WTC11 (cell line): ENCODE measurements around the gene NTN5. TPM values are rescaled to one million over a fixed set of nuclear protein-coding genes. Genes with fewer than 3 reads are reported as not detected.
A peak's percentile ranks its signal among the peaks of the same experiment; 100 is the strongest.

ENCODE experiments used
- CREB1 ChIP-seq: sonication (generic); formaldehyde crosslinking; IDR thresholded peaks from 2 replicates; pipeline ENCODE4 v1.8.0; 2023; ENCODE audit warnings: mild to moderate bottlenecking, missing genetic modification reagents
- ELF4 ChIP-seq: sonication (generic); formaldehyde crosslinking; IDR thresholded peaks from 2 replicates; pipeline ENCODE4 v1.8.1; 2022; ENCODE audit warnings: low read depth, mild to moderate bottlenecking, moderate library complexity, missing genetic modification reagents
- FOXJ3 ChIP-seq: sonication (generic); formaldehyde crosslinking; IDR thresholded peaks from 2 replicates; pipeline ENCODE4 v1.9.0; 2021; ENCODE audit warnings: missing genetic modification reagents, mild to moderate bottlenecking, borderline replicate concordance
- GRHL2 ChIP-seq: fragments of 250-450 bp; sonication (Bioruptor Pico); IDR thresholded peaks from 2 replicates; pipeline ENCODE4 v1.8.0; 2022; ENCODE audit warnings: mild to moderate bottlenecking, moderate library complexity; ENCODE audit not compliant: insufficient replicate concordance, severe bottlenecking
- JAZF1 ChIP-seq: fragments of 250-450 bp; sonication (Bioruptor Pico); IDR thresholded peaks from 2 replicates; pipeline ENCODE4 v1.9.0; 2021; ENCODE audit warnings: moderate library complexity, mild to moderate bottlenecking, inconsistent platforms
- MXD4 ChIP-seq: fragments of 250-450 bp; sonication (Bioruptor Pico); IDR thresholded peaks from 2 replicates; pipeline ENCODE4 v1.8.0; 2021; ENCODE audit warnings: mild to moderate bottlenecking, moderate library complexity, borderline replicate concordance
- MYBL2 ChIP-seq: sonication (generic); formaldehyde crosslinking; IDR thresholded peaks from 2 replicates; pipeline ENCODE4 v1.8.1; 2023; ENCODE audit warnings: mild to moderate bottlenecking, moderate library complexity, missing genetic modification reagents
- NR1H2 ChIP-seq: sonication (generic); formaldehyde crosslinking; IDR thresholded peaks from 2 replicates; pipeline ENCODE4 v1.9.0; 2021; ENCODE audit warnings: mild to moderate bottlenecking, moderate library complexity, missing genetic modification reagents
- RORB ChIP-seq: fragments of 250-450 bp; sonication (Bioruptor Pico); IDR thresholded peaks from 2 replicates; pipeline ENCODE4 v1.9.0; 2021; ENCODE audit warnings: mild to moderate bottlenecking
- SMAD4 ChIP-seq: sonication (generic); formaldehyde crosslinking; IDR thresholded peaks from 2 replicates; pipeline ENCODE4 v1.8.0; 2022; ENCODE audit warnings: mild to moderate bottlenecking, missing genetic modification reagents
- total RNA-seq: library from RNA; stranded (reverse); gene quantifications from 3 replicates; pipeline ENCODE4 v1.2.3, GENCODE V29; 2021
- TF ChIP-seq, protein P1 (sequence below): sonication (generic); formaldehyde crosslinking; IDR thresholded peaks from 2 replicates; pipeline ENCODE4 v1.8.1; 2023; ENCODE audit warnings: mild to moderate bottlenecking, missing genetic modification reagents, borderline replicate concordance
- TF ChIP-seq, protein P2 (sequence below): sonication (generic); formaldehyde crosslinking; IDR thresholded peaks from 2 replicates; pipeline ENCODE4 v1.8.1; 2022; ENCODE audit warnings: low read depth, missing genetic modification reagents, borderline replicate concordance
- TF ChIP-seq, protein P3 (sequence below): fragments of 250-450 bp; sonication (Bioruptor Pico); IDR thresholded peaks from 2 replicates; pipeline ENCODE4 v1.9.0; 2021; ENCODE audit warnings: mild to moderate bottlenecking, borderline replicate concordance
- TF ChIP-seq, protein P4 (sequence below): sonication (generic); formaldehyde crosslinking; IDR thresholded peaks from 2 replicates; pipeline ENCODE4 v1.8.1; 2023; ENCODE audit warnings: mild to moderate bottlenecking, missing genetic modification reagents
- TF ChIP-seq, protein P5 (sequence below): fragments of 250-450 bp; sonication (Bioruptor Pico); IDR thresholded peaks from 2 replicates; pipeline ENCODE4 v2.1.2; 2022; ENCODE audit warnings: mild to moderate bottlenecking, moderate library complexity
- TF ChIP-seq, protein P6 (sequence below): sonication (generic); formaldehyde crosslinking; IDR thresholded peaks from 2 replicates; pipeline ENCODE4 v1.8.0; 2022; ENCODE audit warnings: mild to moderate bottlenecking, missing genetic modification reagents
- TF ChIP-seq, protein P7 (sequence below): sonication (generic); formaldehyde crosslinking; IDR thresholded peaks from 2 replicates; pipeline ENCODE4 v1.8.1; 2022; ENCODE audit warnings: mild to moderate bottlenecking, missing genetic modification reagents, moderate library complexity, borderline replicate concordance
- TF ChIP-seq, protein P8 (sequence below): sonication (generic); formaldehyde crosslinking; IDR thresholded peaks from 2 replicates; pipeline ENCODE4 v1.8.1; 2022; ENCODE audit warnings: missing genetic modification reagents, borderline replicate concordance
- TF ChIP-seq, protein P9 (sequence below): sonication (generic); formaldehyde crosslinking; IDR thresholded peaks from 2 replicates; pipeline ENCODE4 v1.8.0; 2023; ENCODE audit warnings: missing genetic modification reagents

The NTN5 gene
- total RNA-seq, 1 experiment from 2014 or later = 0.28 TPM

DNA sequence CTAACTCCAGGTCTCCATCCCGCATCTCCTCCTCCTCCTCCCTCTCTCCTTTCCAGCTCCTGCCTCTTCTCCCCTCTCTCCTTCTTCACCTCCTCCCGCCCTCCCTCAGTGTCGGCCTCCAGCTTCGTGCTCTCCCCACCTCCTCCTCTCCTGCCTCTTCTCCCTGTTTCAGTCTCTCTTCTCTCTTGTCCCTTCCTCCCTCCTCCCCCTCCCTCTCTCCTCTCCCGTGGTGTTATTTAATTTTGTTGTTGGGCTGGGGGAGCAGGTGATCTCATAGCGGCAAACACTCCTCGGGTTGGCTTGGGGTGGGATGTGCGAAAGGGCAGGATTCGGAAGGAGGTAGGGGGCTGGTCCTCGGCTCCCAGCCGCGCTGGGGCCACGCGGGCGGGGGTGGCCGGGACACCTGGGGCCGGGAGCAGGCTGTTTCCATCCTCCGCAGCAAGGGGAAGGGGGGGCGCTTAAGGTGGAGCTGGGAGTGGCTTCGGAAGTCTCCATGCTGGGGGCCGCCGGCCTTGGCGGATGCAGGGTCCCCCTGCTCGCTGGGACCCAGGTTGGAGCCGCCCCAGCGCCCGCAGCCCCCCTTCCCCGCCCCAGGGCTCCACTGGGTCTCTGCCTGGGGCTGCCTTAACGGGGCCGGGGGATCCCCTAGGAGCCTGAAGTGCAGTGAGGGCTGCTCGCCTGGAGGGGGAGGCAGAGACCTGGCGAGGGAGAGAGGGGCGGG is 26.7 kb downstream of the NTN5 start, which contains the start of gene CA11 (continued):
- TF ChIP-seq, protein P1, sequence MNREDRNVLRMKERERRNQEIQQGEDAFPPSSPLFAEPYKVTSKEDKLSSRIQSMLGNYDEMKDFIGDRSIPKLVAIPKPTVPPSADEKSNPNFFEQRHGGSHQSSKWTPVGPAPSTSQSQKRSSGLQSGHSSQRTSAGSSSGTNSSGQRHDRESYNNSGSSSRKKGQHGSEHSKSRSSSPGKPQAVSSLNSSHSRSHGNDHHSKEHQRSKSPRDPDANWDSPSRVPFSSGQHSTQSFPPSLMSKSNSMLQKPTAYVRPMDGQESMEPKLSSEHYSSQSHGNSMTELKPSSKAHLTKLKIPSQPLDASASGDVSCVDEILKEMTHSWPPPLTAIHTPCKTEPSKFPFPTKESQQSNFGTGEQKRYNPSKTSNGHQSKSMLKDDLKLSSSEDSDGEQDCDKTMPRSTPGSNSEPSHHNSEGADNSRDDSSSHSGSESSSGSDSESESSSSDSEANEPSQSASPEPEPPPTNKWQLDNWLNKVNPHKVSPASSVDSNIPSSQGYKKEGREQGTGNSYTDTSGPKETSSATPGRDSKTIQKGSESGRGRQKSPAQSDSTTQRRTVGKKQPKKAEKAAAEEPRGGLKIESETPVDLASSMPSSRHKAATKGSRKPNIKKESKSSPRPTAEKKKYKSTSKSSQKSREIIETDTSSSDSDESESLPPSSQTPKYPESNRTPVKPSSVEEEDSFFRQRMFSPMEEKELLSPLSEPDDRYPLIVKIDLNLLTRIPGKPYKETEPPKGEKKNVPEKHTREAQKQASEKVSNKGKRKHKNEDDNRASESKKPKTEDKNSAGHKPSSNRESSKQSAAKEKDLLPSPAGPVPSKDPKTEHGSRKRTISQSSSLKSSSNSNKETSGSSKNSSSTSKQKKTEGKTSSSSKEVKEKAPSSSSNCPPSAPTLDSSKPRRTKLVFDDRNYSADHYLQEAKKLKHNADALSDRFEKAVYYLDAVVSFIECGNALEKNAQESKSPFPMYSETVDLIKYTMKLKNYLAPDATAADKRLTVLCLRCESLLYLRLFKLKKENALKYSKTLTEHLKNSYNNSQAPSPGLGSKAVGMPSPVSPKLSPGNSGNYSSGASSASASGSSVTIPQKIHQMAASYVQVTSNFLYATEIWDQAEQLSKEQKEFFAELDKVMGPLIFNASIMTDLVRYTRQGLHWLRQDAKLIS = peak; percentile 72; the same call in 1 of the 2 replicates
- TF ChIP-seq CREB1 (CRISPR knock-in tag) (no peak), NR1H2 (no peak), FOXJ3 (CRISPR knock-in tag) (no peak), JAZF1 (CRISPR knock-in tag) (no peak), MXD4 (CRISPR knock-in tag) (no peak), RORB (CRISPR knock-in tag) (no peak), MYBL2 (no peak), GRHL2 (CRISPR knock-in tag) (no peak), ELF4 (CRISPR knock-in tag) (no peak), SMAD4 (no peak)
- TF ChIP-seq, protein P2, sequence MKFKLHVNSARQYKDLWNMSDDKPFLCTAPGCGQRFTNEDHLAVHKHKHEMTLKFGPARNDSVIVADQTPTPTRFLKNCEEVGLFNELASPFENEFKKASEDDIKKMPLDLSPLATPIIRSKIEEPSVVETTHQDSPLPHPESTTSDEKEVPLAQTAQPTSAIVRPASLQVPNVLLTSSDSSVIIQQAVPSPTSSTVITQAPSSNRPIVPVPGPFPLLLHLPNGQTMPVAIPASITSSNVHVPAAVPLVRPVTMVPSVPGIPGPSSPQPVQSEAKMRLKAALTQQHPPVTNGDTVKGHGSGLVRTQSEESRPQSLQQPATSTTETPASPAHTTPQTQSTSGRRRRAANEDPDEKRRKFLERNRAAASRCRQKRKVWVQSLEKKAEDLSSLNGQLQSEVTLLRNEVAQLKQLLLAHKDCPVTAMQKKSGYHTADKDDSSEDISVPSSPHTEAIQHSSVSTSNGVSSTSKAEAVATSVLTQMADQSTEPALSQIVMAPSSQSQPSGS = no peak
- TF ChIP-seq, protein P3, sequence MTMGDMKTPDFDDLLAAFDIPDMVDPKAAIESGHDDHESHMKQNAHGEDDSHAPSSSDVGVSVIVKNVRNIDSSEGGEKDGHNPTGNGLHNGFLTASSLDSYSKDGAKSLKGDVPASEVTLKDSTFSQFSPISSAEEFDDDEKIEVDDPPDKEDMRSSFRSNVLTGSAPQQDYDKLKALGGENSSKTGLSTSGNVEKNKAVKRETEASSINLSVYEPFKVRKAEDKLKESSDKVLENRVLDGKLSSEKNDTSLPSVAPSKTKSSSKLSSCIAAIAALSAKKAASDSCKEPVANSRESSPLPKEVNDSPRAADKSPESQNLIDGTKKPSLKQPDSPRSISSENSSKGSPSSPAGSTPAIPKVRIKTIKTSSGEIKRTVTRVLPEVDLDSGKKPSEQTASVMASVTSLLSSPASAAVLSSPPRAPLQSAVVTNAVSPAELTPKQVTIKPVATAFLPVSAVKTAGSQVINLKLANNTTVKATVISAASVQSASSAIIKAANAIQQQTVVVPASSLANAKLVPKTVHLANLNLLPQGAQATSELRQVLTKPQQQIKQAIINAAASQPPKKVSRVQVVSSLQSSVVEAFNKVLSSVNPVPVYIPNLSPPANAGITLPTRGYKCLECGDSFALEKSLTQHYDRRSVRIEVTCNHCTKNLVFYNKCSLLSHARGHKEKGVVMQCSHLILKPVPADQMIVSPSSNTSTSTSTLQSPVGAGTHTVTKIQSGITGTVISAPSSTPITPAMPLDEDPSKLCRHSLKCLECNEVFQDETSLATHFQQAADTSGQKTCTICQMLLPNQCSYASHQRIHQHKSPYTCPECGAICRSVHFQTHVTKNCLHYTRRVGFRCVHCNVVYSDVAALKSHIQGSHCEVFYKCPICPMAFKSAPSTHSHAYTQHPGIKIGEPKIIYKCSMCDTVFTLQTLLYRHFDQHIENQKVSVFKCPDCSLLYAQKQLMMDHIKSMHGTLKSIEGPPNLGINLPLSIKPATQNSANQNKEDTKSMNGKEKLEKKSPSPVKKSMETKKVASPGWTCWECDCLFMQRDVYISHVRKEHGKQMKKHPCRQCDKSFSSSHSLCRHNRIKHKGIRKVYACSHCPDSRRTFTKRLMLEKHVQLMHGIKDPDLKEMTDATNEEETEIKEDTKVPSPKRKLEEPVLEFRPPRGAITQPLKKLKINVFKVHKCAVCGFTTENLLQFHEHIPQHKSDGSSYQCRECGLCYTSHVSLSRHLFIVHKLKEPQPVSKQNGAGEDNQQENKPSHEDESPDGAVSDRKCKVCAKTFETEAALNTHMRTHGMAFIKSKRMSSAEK (CRISPR knock-in tag) = no peak
- TF ChIP-seq, protein P4, sequence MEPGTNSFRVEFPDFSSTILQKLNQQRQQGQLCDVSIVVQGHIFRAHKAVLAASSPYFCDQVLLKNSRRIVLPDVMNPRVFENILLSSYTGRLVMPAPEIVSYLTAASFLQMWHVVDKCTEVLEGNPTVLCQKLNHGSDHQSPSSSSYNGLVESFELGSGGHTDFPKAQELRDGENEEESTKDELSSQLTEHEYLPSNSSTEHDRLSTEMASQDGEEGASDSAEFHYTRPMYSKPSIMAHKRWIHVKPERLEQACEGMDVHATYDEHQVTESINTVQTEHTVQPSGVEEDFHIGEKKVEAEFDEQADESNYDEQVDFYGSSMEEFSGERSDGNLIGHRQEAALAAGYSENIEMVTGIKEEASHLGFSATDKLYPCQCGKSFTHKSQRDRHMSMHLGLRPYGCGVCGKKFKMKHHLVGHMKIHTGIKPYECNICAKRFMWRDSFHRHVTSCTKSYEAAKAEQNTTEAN (CRISPR knock-in tag) = 0 out of 2 replicates have a peak, but pooled peaks have one; percentile 33
- TF ChIP-seq, protein P5, sequence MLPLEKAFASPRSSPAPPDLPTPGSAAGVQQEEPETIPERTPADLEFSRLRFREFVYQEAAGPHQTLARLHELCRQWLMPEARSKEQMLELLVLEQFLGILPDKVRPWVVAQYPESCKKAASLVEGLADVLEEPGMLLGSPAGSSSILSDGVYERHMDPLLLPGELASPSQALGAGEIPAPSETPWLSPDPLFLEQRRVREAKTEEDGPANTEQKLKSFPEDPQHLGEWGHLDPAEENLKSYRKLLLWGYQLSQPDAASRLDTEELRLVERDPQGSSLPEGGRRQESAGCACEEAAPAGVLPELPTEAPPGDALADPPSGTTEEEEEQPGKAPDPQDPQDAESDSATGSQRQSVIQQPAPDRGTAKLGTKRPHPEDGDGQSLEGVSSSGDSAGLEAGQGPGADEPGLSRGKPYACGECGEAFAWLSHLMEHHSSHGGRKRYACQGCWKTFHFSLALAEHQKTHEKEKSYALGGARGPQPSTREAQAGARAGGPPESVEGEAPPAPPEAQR (CRISPR knock-in tag) = no peak
- TF ChIP-seq, protein P6, sequence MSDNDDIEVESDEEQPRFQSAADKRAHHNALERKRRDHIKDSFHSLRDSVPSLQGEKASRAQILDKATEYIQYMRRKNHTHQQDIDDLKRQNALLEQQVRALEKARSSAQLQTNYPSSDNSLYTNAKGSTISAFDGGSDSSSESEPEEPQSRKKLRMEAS (CRISPR knock-in tag) = peak; percentile 80
- TF ChIP-seq, protein P7, sequence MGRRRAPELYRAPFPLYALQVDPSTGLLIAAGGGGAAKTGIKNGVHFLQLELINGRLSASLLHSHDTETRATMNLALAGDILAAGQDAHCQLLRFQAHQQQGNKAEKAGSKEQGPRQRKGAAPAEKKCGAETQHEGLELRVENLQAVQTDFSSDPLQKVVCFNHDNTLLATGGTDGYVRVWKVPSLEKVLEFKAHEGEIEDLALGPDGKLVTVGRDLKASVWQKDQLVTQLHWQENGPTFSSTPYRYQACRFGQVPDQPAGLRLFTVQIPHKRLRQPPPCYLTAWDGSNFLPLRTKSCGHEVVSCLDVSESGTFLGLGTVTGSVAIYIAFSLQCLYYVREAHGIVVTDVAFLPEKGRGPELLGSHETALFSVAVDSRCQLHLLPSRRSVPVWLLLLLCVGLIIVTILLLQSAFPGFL (CRISPR knock-in tag) = no peak
- TF ChIP-seq, protein P8, sequence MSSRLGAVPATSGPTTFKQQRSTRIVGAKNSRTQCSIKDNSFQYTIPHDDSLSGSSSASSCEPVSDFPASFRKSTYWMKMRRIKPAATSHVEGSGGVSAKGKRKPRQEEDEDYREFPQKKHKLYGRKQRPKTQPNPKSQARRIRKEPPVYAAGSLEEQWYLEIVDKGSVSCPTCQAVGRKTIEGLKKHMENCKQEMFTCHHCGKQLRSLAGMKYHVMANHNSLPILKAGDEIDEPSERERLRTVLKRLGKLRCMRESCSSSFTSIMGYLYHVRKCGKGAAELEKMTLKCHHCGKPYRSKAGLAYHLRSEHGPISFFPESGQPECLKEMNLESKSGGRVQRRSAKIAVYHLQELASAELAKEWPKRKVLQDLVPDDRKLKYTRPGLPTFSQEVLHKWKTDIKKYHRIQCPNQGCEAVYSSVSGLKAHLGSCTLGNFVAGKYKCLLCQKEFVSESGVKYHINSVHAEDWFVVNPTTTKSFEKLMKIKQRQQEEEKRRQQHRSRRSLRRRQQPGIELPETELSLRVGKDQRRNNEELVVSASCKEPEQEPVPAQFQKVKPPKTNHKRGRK (CRISPR knock-in tag) = no peak
- TF ChIP-seq, protein P9, sequence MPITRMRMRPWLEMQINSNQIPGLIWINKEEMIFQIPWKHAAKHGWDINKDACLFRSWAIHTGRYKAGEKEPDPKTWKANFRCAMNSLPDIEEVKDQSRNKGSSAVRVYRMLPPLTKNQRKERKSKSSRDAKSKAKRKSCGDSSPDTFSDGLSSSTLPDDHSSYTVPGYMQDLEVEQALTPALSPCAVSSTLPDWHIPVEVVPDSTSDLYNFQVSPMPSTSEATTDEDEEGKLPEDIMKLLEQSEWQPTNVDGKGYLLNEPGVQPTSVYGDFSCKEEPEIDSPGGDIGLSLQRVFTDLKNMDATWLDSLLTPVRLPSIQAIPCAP = no peak
